Measurements from ENCODE around the gene DPCD.
"Not testable (repeated sequence)": the region's sequence is repeated elsewhere in the genome, so short reads cannot be mapped to it uniquely, and the experiment has no call there.

The DPCD gene

GRCh38 chr10:101623528-101623927 lies 35.4 kb downstream of the DPCD start:
- no peak for DNase-seq

GRCh38 chr10:101624526-101625102 lies 36.5 kb downstream of the DPCD start:
- no peak for DNase-seq

- DNase-seq = no peak
These were observed 37.8 kb downstream of the DPCD start for GRCh38 chr10:101625821-101626412.

- DNase-seq = no peak
These were observed 41.9 kb downstream of the DPCD start for GRCh38 chr10:101629837-101630632.

GRCh38 chr10:101630633-101630920 lies 42.5 kb downstream of the DPCD start:
- no peak for DNase-seq

- no peak for DNase-seq
These were observed 43.8 kb downstream of the DPCD start for GRCh38 chr10:101631821-101632475.

- DNase-seq = not testable (repeated sequence)
These were observed 45.4 kb downstream of the DPCD start for GRCh38 chr10:101633510-101633909.

- DNase-seq = no peak
These were observed 51.2 kb downstream of the DPCD start for GRCh38 chr10:101639141-101639900.

- no peak for DNase-seq
These were observed 55.4 kb downstream of the DPCD start for GRCh38 chr10:101643546-101643945.

GRCh38 chr10:101644002-101644401 lies 55.9 kb downstream of the DPCD start:
- no peak for DNase-seq

- no peak for DNase-seq
These were observed 57.5 kb downstream of the DPCD start for GRCh38 chr10:101645659-101646058.

- no peak for DNase-seq
These were observed 58.2 kb downstream of the DPCD start for GRCh38 chr10:101646364-101646763.

- DNase-seq = no peak
These were observed 59.1 kb downstream of the DPCD start for GRCh38 chr10:101647255-101647654.

GRCh38 chr10:101649525-101650085 lies 61.5 kb downstream of the DPCD start:
- no peak for DNase-seq

GRCh38 chr10:101650863-101651262 lies 62.7 kb downstream of the DPCD start:
- DNase-seq = no peak

GRCh38 chr10:101651336-101651735 lies 63.2 kb downstream of the DPCD start:
- DNase-seq = no peak

GRCh38 chr10:101653536-101653935 lies 65.4 kb downstream of the DPCD start:
- DNase-seq = no peak

GRCh38 chr10:101655570-101655969 lies 67.4 kb downstream of the DPCD start:
- no peak for DNase-seq

GRCh38 chr10:101656890-101657289 lies 68.8 kb downstream of the DPCD start:
- DNase-seq = no peak

- DNase-seq = no peak
These were observed 70.9 kb downstream of the DPCD start for GRCh38 chr10:101658975-101659374.
